ENCODE measurements around the gene NOL4.

- TF ChIP-seq CTCF (IDR thresholded peaks at IDR 0.05 in 4 of 5, conservative IDR thresholded peaks at IDR 0.05 in 1 of 5) (no peak), POLR2A (IDR thresholded peaks at IDR 0.05) (no peak)
Observed at GRCh38 chr18:34251919-34252318, 27.2 kb upstream of the NOL4 start.
